ENCODE measurements around the gene DCTN3.

DCTN3 gene

GRCh38 chr9:34655394-34655793, 35.1 kb upstream of the DCTN3 start:
- Histone ChIP-seq H3K9ac (ENCODE audit: low read depth, low read length, poor library complexity, severe bottlenecking) (no peak overlapping the region), H3K36me3 (ENCODE audit: insufficient read depth, low read length) (no peaks in the 10 kb centered on the region), H3K9me3 (ENCODE audit: insufficient read depth, low read depth, low read length) (no peaks in the 10 kb centered on the region), H3K9me2 (replicated peaks; ENCODE audit: low read depth, low read length) (no peaks in the 10 kb centered on the region), H3K4me1 (ENCODE audit: insufficient read depth, low read length, poor library complexity, severe bottlenecking) (no peaks in the 10 kb centered on the region), H3F3A (ENCODE audit: low read depth) (no peaks in the 10 kb centered on the region), H2AFZ (ENCODE audit: low read length) (no peak overlapping the region), H3K4me3 (ENCODE audit: low read length, poor library complexity, severe bottlenecking) (no peak overlapping the region), H4K20me1 (ENCODE audit: insufficient read depth, low read length, poor library complexity, severe bottlenecking) (no peaks in the 10 kb centered on the region), H3K4me2 (ENCODE audit: low read depth, low read length, poor library complexity, severe bottlenecking) (no peak overlapping the region), H3K79me2 (ENCODE audit: insufficient read depth, low read length) (no peaks in the 10 kb centered on the region), H3K27me3 (ENCODE audit: insufficient read depth, low read length, poor library complexity, severe bottlenecking) (no peaks in the 10 kb centered on the region)
- no peak for TF ChIP-seq CTCF (conservative IDR thresholded peaks at IDR 0.05; ENCODE audit: low read length)
- TF ChIP-seq EZH2phosphoT487 (IDR thresholded peaks at IDR 0.05; ENCODE audit: borderline replicate concordance) = no peak

GRCh38 chr9:34654323-34655051, 34.2 kb upstream of the DCTN3 start:
- TF ChIP-seq CTCF (conservative IDR thresholded peaks at IDR 0.05; ENCODE audit: low read length) (no peak), EZH2phosphoT487 (IDR thresholded peaks at IDR 0.05; ENCODE audit: borderline replicate concordance) (no peak)
- Histone ChIP-seq H2AFZ (ENCODE audit: low read length) (no peak overlapping the region), H3K9me3 (ENCODE audit: insufficient read depth, low read depth, low read length) (no peaks in the 10 kb centered on the region), H4K20me1 (ENCODE audit: insufficient read depth, low read length, poor library complexity, severe bottlenecking) (no peaks in the 10 kb centered on the region), H3K79me2 (ENCODE audit: insufficient read depth, low read length) (no peaks in the 10 kb centered on the region), H3K36me3 (ENCODE audit: insufficient read depth, low read length) (peaks cover 3% of the 10 kb centered on the region; the same call in 1 of the 2 replicates), H3K27me3 (ENCODE audit: insufficient read depth, low read length, poor library complexity, severe bottlenecking) (no peaks in the 10 kb centered on the region), H3K4me1 (ENCODE audit: insufficient read depth, low read length, poor library complexity, severe bottlenecking) (no peaks in the 10 kb centered on the region), H3K4me3 (ENCODE audit: low read length, poor library complexity, severe bottlenecking) (no peak overlapping the region), H3K9ac (ENCODE audit: low read depth, low read length, poor library complexity, severe bottlenecking) (no peak overlapping the region), H3F3A (ENCODE audit: low read depth) (no peaks in the 10 kb centered on the region), H3K9me2 (replicated peaks; ENCODE audit: low read depth, low read length) (no peaks in the 10 kb centered on the region), H3K4me2 (ENCODE audit: low read depth, low read length, poor library complexity, severe bottlenecking) (no peak overlapping the region)

- H4K20me1 ChIP-seq (ENCODE audit: insufficient read depth, low read length, poor library complexity, severe bottlenecking) = peaks cover 5% of the 10 kb centered on the region
- no peak overlapping the region for H3K4me3 ChIP-seq (ENCODE audit: low read length, poor library complexity, severe bottlenecking)
- H3K9ac ChIP-seq (ENCODE audit: low read depth, low read length, poor library complexity, severe bottlenecking) = no peak overlapping the region
- peaks cover 10% of the 10 kb centered on the region; the same call in 1 of the 2 replicates for H3K36me3 ChIP-seq (ENCODE audit: insufficient read depth, low read length)
- H3K27me3 ChIP-seq (ENCODE audit: insufficient read depth, low read length, poor library complexity, severe bottlenecking) = no peaks in the 10 kb centered on the region
- no peak for TF ChIP-seq CTCF (conservative IDR thresholded peaks at IDR 0.05; ENCODE audit: low read length)
- TF ChIP-seq EZH2phosphoT487 (IDR thresholded peaks at IDR 0.05; ENCODE audit: borderline replicate concordance) = no peak
- no peaks in the 10 kb centered on the region for H3K9me3 ChIP-seq (ENCODE audit: insufficient read depth, low read depth, low read length)
- H2AFZ ChIP-seq (ENCODE audit: low read length) = no peak overlapping the region
- no peaks in the 10 kb centered on the region for H3F3A ChIP-seq (ENCODE audit: low read depth)
- H3K9me2 ChIP-seq (replicated peaks; ENCODE audit: low read depth, low read length) = no peaks in the 10 kb centered on the region
- no peak overlapping the region for H3K4me2 ChIP-seq (ENCODE audit: low read depth, low read length, poor library complexity, severe bottlenecking)
- peaks cover 7% of the 10 kb centered on the region for H3K4me1 ChIP-seq (ENCODE audit: insufficient read depth, low read length, poor library complexity, severe bottlenecking)
- H3K79me2 ChIP-seq (ENCODE audit: insufficient read depth, low read length) = peaks cover 10% of the 10 kb centered on the region
Measured at GRCh38 chr9:34653151-34654072, 33.1 kb upstream of the DCTN3 start.
